ENCODE results near the gene SH3PXD2A. TPM values are rescaled to one million over a fixed set of nuclear protein-coding genes. Genes with fewer than 3 reads are reported as not detected.

The SH3PXD2A gene
- total RNA-seq, 1 donor from 2014 or later: 5.7 TPM

- DNase-seq (ENCODE audit: low read depth, low spot score): no peak
Observed at GRCh38 chr10:103879409-103879808, 24.0 kb upstream of the SH3PXD2A start.

DNA sequence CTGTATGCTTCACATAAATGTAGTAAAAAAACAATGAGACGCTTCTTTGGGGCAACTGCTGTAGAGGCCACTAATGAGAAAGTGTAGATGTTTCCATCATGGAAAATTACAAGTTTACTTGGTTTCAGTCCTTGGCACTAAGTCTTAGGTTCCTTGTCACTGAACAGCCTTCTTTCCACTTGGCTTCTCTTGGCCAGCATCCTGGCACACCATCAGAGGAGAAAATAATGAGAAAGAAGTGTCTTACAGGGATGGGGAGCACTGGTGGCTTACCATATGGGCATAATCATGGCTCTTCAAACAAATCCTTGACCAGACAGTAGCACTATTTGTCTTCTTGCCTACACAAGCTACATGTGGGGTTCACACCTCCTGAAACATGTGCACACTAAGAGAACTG, 22.5 kb upstream of the SH3PXD2A start:
- no peak for DNase-seq (ENCODE audit: low read depth, low spot score)

DNA sequence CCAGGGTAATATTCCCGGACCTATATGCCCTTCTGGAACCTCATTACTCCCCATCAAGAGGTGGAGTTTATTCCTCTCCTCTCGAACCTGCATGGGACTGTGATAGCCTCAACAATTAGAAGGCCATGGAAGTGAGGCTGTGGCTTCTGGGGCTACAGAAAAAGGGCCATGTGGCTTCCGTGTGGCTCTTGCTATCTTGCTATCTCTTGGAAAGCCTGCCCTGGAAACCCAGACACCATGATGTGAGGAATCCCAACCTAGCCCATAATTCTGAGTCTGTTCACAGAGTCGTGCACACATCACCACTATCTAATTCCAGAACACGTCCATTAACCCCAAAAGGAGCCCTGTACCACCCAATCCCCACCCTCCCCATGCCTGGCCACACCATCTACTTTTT, 20.8 kb upstream of the SH3PXD2A start:
- no peak for DNase-seq (ENCODE audit: low read depth, low spot score)

DNA sequence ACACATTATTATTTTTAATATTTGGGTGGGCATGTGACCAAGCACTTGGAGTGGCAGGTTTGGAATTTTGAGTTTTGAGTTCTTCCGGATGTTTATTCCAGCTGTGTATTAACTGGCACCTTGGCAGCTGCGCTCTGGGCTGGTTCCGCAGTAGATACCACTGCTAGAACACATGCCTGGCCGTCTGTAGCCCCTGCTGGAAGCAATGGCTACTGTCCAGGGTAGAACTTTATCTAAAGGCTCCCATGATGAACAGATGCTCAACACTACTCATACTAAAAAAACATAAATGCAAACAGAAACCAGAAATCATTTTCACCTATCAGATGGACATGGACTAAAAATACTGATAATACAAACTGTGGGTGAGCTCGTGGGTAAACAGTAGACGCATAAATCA, 19.4 kb upstream of the SH3PXD2A start:
- no peak for DNase-seq (ENCODE audit: low read depth, low spot score)

DNA sequence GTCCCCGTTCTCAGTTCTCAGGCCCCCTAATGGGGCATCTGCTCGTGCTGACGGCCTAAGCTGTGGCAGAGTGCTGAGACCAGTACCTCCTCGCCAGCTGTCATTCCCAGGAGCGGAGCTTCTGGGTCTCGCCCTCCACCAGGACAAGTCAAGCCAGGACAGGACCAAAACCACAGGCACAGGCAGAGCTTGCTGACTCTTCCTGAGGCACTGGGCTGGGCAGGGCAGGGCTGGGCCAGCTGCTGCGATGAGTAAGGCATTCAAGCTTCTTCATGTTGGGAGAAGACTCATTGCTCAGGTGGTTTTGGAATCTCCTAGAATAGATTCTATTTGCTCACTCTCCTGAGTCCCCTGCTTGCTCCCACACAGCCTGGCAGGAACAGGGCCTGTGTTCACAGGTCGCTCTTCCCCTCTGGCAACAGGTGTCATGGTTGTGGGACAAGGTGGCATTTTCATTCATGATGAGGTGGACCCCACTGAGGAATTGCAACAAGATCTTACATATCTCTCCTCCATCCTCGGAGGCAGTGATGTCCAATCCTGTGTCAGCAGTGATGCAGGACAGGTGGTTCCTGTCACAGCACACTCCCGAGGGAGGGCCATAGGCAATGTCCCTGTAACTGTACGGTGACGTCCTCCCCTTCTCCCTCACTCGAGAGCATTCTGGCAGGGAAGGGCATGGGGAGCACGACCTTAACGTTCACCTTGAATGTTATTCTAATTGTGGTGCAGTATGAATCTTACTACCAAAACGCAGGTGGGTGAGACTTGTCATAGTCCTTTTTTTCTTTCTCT, 17.0 kb upstream of the SH3PXD2A start:
- DNase-seq (ENCODE audit: low read depth, low spot score): no peak

- DNase-seq (ENCODE audit: low read depth, low spot score): no peak
Observed at GRCh38 chr10:103871006-103871405, 15.6 kb upstream of the SH3PXD2A start.

GRCh38 chr10:103870516-103870915, 15.1 kb upstream of the SH3PXD2A start:
- no peak for DNase-seq (ENCODE audit: low read depth, low spot score)

GRCh38 chr10:103869336-103869735, 14.0 kb upstream of the SH3PXD2A start:
- DNase-seq (ENCODE audit: low read depth, low spot score): no peak

DNA sequence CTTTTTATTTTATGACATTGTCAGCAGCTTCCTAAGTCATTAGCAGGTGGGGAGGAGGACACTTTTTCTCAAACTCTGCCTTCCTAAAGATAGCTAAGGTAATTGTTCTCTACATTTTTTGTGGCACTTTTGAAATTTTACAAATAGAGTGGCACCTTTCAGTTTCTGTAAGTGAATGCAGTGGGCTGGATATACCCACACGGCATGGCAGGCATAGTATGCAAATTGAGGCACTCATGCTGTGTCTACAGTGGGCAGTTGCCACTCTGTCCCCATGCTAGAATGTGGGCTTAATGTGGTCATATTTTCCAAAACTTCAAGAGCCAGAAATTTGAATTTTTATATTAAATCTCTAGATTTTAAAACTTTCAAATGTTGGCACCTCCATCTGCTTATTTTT, 12.8 kb upstream of the SH3PXD2A start:
- no peak for DNase-seq (ENCODE audit: low read depth, low spot score)

- no peak for DNase-seq (ENCODE audit: low read depth, low spot score)
Observed at GRCh38 chr10:103861505-103861904, 6.1 kb upstream of the SH3PXD2A start.

GRCh38 chr10:103859161-103860086, 4.0 kb upstream of the SH3PXD2A start:
- peak; percentile 24 for DNase-seq (ENCODE audit: low read depth, low spot score)

DNA sequence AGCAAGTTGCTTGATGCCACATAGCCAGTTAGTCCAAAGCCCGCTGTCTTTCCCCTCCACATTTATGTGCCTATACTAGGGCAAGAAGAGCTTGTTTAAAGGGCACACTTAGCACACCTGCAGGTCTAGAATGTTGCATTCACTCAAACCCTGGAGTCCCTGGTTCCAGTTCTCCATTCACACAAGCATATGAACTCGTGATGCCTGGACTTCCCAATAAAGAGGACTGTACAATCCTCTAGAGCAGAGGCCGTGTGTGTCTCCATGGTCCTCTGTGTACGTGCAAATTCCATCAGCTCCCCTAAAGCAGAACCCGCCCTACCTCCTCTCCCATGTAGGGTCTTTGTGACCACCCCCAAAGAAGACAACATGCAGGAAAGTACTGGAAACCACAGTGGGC, 3.0 kb upstream of the SH3PXD2A start:
- no peak for DNase-seq (ENCODE audit: low read depth, low spot score)

GRCh38 chr10:103856797-103857170, 1.4 kb upstream of the SH3PXD2A start:
- no peak for DNase-seq (ENCODE audit: low read depth, low spot score)

DNA sequence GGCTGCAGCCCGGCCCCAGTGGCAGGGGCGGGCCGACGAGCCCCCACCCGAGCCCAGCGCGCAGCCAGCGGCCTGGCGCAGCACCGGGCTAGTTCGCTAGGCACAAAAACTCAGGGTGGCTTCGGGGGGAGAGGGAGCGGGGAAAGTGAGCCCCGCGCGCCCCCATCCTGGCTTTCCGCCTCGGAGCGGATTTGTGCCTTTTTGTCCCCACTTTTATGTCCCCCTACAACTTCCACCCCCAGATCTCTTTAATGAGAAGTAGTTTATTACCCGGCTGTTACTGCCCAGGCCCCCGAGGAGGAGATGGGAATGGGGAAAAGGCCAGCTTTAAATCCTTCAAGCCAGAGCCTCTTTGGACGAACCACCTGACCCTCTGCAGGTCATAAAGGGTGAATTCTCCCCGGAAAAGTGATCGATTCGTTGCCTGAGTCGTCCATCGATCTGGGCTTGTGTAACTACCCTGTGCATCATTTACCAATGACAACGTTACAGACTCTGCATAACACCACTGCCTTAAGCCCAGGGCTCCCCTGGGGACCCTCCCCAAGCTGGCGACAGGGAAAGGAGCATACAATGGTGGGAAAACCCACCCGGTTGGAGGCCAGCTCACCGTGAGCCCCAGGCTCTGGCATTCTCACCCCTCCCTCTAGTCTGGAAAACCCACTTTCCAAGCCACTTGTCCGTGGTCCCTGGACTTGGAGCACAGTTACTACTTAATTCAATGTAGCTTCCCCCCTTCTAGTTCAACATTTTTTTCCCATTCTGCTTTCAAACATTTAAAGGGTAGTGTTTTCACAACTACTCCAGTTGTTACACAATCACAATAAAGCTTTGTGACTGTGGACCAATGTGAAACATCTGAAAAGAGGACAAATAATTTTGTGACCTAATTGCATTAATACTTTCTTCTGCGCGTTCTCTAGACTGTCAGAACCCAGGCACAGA, 748 bp upstream of the SH3PXD2A start:
- no peak for DNase-seq (ENCODE audit: low read depth, low spot score)

GRCh38 chr10:103854686-103855391, 537 bp downstream of the SH3PXD2A start:
- DNase-seq (ENCODE audit: low read depth, low spot score): no peak

DNA sequence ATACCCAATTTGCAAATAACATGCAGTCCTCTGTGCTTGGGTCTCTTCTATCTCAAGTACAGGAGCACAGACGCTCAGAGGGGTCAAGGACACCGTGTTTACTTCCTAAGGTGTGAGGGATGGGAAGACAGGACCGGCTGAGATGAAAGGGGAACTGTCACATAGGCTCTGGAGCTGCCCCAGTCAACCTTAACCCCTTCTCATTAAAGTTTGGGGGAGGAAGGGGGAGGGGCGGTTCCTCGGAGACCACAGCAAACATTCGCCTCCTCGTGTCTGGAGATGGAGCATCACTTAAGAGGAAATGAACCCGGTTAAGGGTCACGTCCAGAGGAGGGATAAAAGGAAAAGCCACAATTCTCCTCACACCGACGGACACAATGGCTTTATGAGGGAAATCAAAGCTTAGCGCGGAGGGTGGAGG, 1.1 kb downstream of the SH3PXD2A start:
- DNase-seq (ENCODE audit: low read depth, low spot score): no peak

DNA sequence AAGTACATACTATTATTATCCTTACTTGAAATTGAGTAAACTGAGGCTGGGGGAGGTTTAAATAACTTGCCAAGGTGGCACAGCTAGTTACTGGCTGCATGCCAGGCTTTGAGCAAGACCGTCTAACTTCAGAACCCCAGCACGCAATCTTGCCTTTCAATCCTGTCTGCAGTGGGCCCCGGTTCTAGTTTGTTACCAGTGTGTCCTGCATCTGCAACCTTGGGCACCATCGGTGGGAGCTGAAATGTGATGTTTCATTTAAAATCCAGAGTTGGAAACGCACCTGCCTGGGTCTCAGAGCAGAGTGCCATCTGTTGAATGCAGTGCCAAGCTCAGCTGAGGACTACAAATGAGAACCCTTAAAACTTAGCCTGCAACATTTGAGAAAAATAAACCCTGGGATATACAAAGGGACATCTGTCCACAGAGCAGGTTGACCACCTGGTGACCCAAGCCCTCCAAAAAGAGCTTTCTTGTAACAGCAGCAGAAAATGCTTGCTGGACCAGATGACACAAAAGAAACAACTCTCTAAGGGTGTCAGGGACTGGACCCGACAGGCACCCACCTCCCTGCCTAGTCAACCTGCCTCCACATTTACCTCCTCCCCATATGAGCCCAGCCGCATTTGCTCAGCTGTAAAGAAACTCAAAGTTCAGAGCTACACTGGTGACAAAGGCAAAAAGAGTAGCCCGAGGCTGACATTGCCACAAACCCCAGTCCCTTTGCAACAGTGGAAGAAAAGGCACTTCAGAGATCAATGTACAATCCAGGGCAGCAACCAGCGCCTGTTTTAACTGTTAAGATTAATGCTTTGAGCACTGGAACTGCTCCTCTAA, 1.7 kb downstream of the SH3PXD2A start:
- no peak for DNase-seq (ENCODE audit: low read depth, low spot score)

DNA sequence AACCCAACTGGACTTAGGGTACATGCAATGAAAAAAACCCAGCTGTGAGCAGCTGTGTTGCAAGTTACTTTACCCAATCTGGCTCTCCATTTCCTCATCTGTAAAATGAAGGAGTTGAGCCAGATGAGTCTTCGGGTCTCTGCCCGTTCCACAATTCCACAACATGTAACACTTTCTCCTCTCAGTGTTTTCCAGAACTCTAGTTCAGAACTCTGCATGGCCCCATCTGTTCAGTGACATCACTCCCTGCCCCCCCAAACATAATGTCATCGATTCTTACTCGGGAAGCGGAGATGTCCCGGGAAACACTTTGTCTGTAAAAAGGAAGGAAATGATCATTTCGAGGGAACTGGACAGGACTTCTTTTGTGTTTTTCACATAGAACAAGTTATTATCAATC, 2.5 kb downstream of the SH3PXD2A start:
- no peak for DNase-seq (ENCODE audit: low read depth, low spot score)

- no peak for DNase-seq (ENCODE audit: low read depth, low spot score)
Observed at GRCh38 chr10:103852189-103852711, 3.1 kb downstream of the SH3PXD2A start.

- DNase-seq (ENCODE audit: low read depth, low spot score): no peak
Observed at GRCh38 chr10:103851261-103851660, 4.1 kb downstream of the SH3PXD2A start.

All from pulmonary artery endothelial cell (primary cell).